ENCODE data around the gene HOXA3. TPM values are rescaled to one million over a fixed set of nuclear protein-coding genes. Genes with fewer than 3 reads are reported as not detected.

The HOXA3 gene
- total and polyA plus RNA-seq, 2 of the 13 experiments (the other 11 are each of a cell fraction or from before 2014, with no cell fraction given) = 2.9 to 4.6 TPM

- Histone ChIP-seq H3K79me2 (ENCODE audit: insufficient read depth, low read length) (peaks cover 47% of the 10 kb centered on the region), H3K36me3 (replicated peaks in 1 of 2; ENCODE audit: control insufficient read depth in 1 of 2, insufficient read depth in 2 of 2, low read length in 2 of 2) (peaks cover 0 to 6% of the 10 kb centered on the region in 2 experiments; a peak in 3 of 5 replicates), H2AFZ (ENCODE audit: low read length) (no peak overlapping the region), H3K4me1 (ENCODE audit: insufficient read depth, low read length) (peaks cover 43% of the 10 kb centered on the region), H3K27me3 (ENCODE audit: control insufficient read depth in 1 of 2, insufficient read depth in 2 of 2, low read length in 2 of 2) (no peaks in the 10 kb centered on the region), H3K9me3 (ENCODE audit: low read length) (no peaks in the 10 kb centered on the region), H4K20me1 (ENCODE audit: insufficient read depth, low read length) (peaks cover 18% of the 10 kb centered on the region), H3K9ac (ENCODE audit: insufficient read depth, low read depth, low read length) (no peak overlapping the region), H3K27ac (ENCODE audit: extremely low read length, insufficient read depth, low read length) (no peak overlapping the region), H3K4me3 (replicated peaks in 1 of 3; ENCODE audit: insufficient read depth in 1 of 3, low read depth in 2 of 3, low read length in 3 of 3) (no peak overlapping the region), H3K4me2 (ENCODE audit: low read depth, low read length) (no peak overlapping the region)
- FAIRE-seq = no peak
- 95% methylated on average over 20 of the region's 20 CpGs for WGBS (ENCODE audit: low lambda C conversion rate)
- no peak for ATAC-seq
- ChIA-PET POLR2A (interaction anchor here (1.6 kb wide), 1 partner anchor 252 kb away, joined by 5 read pairs; the partner anchor contains the start of gene SKAP2), CTCF (ENCODE audit: low intra/inter-chr PET ratio, low total read pairs) (no interaction called here)
- DNase-seq (ENCODE audit: low spot score) = no peak
- intact Hi-C loops (cut with micrococcal nuclease; ENCODE audit: unreplicated experiment) = no loop called here
- BruUV-seq (replicated peaks) = no TSS peak
- TF ChIP-seq ATRX (CRISPR knock-in tag; IDR thresholded peaks at IDR 0.05; ENCODE audit: borderline replicate concordance) (no peak), MNT (IDR thresholded peaks at IDR 0.05) (no peak), ZNF414 (CRISPR knock-in tag; IDR thresholded peaks at IDR 0.05) (no peak), RBFOX2 (IDR thresholded peaks at IDR 0.05; ENCODE audit: low read depth, low read length) (0 out of 2 replicates have a peak, but pooled peaks have one; percentile 25)
- in situ Hi-C loops (cut with HindIII; ENCODE audit: extremely low pct_ligation_motif_present, low pct_unique_long_range_greater_than_20kb) = no loop called here
Observed at GRCh38 chr7:27116031-27116961, 36.1 kb downstream of the HOXA3 start.

All from HepG2 (cell line).